NT2/D1 (cell line): Measurements from ENCODE around the gene ARHGAP28.

Experiments
- SUZ12 ChIP-seq: IDR thresholded peaks from 2 replicates; pipeline ENCODE4 v1.6.1; 2011; ENCODE audit not compliant: insufficient read length, insufficient read depth; ENCODE audit errors: extremely low read depth
- YY1 ChIP-seq: IDR thresholded peaks from 2 replicates; pipeline ENCODE4 v1.6.1; 2011; ENCODE audit not compliant: insufficient read length, insufficient read depth

DNA sequence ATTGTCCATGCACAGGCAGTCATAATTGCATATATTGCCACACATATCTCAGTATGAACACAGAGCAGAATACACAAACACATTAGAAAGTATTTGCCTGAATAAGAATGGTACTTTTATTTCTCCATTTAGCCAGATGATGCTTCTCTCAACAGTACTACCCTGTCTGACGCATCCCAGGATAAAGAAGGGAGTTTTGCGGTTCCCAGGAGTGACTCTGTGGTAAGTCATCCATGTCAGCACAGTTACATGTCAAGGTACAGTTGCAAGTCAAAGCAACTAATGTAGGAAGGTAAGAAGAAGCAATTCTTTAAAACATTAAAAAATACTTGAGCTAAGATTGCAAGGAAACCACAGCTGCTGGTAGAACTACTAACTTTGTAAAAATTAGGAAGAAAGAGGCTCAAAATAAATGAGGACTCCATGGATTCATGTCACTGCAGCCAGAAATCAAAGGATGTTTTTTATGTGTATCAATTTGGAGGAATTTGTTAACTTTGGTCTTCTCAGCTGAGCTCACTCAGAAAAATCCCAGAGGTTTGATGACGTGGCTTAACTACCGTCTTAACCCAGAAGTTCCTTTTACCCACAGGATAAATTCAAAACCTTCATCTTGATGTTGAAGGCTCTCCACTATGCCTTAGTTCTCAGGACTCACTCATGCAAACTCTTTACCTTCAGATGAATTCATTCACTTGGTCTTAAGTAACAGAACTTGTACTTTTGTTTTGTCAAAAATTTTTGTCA lies 130.3 kb downstream of the ARHGAP28 start:
- TF ChIP-seq SUZ12 (no peak), YY1 (no peak)
